NCI-H1930 (cell line): ENCODE data around the gene MRPL52.
A peak's percentile ranks its signal among the peaks of the same experiment; 100 is the strongest.
"Not testable (repeated sequence)": the region's sequence is repeated elsewhere in the genome, so short reads cannot be mapped to it uniquely, and the experiment has no call there.

Experiments
- DNase-seq, 2 experiments: peaks; one replicate each; lab custom pipeline; 2025; lab: John Stamatoyannopoulos, UW

The MRPL52 gene

DNA sequence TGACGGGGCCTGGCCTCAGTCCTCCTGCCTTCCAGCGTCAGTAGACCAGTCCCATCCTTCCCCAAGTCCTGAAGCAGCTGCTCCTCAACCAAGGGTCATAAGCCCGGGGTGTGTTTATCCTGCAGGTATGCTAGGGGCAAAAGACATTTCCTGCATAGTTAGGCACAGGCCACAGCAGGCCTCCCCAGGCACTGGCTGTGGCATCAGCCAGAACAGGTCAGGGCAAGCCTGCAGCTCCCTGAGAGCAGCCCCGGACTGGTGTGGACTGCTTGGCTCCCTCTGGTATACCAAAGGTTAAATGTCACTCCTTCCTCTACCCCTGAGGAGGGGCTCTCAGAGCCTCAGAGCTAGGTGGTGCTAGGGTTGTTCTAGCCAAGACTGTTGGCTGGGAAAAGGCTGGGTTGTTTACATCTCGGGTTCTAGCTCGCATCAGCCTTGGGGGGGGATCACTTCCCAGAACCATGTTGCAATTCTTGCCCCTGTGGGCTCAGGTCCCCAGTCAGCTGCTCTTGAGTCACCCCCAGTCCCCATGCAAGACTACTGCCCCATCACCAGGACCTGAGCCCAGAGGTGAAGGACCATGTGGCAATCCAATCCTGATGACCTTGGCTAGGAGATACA lies 9.6 kb downstream of the MRPL52 start:
- no peak for DNase-seq

DNA sequence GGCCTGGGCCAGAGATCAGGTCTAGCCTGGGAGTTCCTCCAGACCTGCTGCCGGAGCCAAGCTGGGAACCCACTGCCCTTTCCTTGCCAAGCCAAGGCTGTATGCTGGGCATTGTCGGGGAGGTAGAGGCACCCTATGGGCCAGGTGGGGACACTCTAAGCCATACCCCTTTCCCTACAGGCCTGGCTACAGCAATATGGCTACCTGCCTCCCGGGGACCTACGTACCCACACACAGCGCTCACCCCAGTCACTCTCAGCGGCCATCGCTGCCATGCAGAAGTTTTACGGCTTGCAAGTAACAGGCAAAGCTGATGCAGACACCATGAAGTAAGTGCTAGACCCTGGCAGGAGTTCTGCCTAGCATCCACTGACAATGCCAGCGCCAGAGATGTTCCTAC lies 11.6 kb downstream of the MRPL52 start:
- no peak for DNase-seq

DNA sequence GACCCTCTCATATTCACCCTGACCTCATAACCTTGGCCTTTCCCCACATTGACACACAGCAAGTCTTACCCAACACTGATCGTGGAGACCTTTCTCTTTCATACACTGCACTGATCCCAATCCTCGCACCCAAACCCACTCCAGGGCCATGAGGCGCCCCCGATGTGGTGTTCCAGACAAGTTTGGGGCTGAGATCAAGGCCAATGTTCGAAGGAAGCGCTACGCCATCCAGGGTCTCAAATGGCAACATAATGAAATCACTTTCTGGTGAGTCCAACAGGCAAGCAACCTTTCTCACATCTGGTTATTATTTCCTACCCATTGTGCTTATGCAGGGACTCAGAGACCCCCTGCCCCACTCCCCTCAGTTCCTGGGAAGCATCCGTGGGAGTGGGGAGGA lies 12.1 kb downstream of the MRPL52 start:
- no peak for DNase-seq

DNA sequence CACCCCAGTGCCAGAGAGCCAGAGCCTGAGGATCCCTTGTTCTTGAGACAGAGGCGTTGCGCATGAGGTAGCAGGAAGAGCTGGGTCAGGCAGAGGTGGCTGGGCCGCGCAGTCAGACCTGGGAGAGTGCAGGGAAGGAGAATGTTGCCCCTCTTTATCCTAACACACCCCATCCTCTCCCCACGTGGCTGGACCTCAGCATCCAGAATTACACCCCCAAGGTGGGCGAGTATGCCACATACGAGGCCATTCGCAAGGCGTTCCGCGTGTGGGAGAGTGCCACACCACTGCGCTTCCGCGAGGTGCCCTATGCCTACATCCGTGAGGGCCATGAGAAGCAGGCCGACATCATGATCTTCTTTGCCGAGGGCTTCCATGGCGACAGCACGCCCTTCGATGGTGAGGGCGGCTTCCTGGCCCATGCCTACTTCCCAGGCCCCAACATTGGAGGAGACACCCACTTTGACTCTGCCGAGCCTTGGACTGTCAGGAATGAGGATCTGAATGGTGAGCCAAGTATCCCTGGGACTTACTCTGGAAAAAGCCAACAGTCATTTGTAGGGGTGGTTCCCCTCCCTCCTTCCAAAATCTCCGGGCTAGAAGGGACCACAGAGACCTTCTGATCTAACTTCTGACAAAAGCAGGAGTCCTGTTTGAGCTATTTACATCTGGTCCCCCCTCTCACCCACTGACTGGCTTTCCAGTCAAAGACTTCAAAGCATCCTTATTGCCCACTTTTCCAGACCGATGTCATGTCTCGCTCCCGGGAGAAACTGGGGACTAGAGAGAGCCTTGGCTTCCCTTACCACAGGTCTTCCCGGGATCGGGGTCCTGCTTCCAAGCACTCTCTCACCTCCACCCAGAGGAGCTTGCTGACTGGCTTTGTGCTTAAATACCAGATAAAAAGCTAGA lies 12.8 kb downstream of the MRPL52 start:
- no peak for DNase-seq

DNA sequence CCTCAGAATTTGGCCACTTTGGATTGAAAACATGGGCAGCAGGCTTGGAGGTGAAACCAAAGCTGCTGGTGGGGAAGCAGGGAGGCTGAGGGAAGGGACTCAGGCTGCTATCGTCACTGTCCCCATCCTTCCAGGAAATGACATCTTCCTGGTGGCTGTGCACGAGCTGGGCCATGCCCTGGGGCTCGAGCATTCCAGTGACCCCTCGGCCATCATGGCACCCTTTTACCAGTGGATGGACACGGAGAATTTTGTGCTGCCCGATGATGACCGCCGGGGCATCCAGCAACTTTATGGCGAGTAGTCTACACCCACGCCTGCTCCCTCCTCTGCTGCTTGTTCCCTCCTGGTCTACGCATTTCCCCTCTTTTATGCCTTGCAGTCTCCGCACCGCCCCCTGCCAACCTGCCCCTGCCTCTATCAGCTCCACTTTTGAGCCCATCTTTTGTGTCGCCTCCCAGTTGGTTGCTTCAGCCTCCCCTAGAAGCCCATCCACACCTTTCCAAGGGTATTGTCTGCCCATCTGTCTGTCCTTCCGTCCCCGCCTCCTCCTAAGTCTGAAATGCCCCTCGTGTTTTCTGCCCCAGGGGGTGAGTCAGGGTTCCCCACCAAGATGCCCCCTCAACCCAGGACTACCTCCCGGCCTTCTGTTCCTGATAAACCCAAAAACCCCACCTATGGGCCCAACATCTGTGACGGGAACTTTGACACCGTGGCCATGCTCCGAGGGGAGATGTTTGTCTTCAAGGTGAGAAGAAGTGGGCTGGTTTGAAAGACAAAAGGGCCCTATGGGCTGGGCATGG lies 13.6 kb downstream of the MRPL52 start:
- DNase-seq = no peak

DNA sequence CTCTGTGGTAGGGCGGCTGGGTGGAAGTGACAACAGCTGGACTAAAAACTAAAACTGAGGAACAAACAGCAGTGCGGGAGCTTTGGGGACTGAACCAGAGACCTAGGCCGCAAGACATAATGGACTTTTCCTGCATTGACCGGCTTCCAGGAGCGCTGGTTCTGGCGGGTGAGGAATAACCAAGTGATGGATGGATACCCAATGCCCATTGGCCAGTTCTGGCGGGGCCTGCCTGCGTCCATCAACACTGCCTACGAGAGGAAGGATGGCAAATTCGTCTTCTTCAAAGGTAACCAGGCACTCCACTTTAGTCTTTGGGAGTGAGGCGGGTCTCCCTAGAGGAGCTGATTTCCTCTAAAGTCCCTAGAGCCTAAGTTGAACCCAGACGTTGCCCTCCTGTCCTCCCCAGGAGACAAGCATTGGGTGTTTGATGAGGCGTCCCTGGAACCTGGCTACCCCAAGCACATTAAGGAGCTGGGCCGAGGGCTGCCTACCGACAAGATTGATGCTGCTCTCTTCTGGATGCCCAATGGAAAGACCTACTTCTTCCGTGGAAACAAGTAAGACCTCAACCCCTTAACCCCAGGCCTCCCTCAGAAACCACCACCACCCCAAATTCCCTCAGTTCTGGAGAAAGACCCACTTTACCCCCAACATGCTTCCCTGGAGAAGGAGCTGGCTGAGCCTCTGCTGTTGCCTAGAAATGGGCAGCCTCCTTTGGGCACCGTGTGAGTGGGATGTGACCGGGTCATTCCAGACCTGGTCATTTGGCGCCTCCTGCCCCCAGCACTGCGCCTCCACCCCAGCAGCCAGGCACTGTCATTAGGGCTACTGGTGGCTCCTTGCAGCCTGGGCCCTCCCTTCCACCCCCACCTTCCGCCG lies 14.8 kb downstream of the MRPL52 start:
- no peak for DNase-seq

DNA sequence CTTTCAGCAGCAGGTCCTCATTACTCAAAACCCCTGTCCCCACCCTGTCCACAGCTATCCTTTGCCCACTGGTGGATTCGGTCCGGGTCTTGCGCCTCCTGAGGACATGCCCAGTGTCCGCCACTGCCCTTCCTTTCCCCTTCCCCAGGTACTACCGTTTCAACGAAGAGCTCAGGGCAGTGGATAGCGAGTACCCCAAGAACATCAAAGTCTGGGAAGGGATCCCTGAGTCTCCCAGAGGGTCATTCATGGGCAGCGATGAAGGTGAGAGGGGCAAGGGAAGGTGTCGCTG lies 15.4 kb downstream of the MRPL52 start:
- DNase-seq = no peak

DNA sequence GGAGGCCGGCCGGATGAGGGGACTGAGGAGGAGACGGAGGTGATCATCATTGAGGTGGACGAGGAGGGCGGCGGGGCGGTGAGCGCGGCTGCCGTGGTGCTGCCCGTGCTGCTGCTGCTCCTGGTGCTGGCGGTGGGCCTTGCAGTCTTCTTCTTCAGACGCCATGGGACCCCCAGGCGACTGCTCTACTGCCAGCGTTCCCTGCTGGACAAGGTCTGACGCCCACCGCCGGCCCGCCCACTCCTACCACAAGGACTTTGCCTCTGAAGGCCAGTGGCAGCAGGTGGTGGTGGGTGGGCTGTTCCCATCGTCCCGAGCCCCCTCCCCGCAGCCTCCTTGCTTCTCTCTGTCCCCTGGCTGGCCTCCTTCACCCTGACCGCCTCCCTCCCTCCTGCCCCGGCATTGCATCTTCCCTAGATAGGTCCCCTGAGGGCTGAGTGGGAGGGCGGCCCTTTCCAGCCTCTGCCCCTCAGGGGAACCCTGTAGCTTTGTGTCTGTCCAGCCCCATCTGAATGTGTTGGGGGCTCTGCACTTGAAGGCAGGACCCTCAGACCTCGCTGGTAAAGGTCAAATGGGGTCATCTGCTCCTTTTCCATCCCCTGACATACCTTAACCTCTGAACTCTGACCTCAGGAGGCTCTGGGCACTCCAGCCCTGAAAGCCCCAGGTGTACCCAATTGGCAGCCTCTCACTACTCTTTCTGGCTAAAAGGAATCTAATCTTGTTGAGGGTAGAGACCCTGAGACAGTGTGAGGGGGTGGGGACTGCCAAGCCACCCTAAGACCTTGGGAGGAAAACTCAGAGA lies 16.3 kb downstream of the MRPL52 start:
- DNase-seq = no peak

DNA sequence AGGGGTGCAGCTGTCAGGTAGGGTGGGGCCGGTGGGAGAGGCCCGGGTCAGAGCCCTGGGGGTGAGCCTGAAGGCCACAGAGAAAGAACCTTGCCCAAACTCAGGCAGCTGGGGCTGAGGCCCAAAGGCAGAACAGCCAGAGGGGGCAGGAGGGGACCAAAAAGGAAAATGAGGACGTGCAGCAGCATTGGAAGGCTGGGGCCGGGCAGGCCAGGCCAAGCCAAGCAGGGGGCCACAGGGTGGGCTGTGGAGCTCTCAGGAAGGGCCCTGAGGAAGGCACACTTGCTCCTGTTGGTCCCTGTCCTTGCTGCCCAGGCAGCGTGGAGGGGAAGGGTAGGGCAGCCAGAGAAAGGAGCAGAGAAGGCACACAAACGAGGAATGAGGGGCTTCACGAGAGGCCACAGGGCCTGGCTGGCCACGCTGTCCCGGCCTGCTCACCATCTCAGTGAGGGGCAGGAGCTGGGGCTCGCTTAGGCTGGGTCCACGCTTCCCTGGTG lies 17.2 kb downstream of the MRPL52 start:
- no peak for DNase-seq

DNA sequence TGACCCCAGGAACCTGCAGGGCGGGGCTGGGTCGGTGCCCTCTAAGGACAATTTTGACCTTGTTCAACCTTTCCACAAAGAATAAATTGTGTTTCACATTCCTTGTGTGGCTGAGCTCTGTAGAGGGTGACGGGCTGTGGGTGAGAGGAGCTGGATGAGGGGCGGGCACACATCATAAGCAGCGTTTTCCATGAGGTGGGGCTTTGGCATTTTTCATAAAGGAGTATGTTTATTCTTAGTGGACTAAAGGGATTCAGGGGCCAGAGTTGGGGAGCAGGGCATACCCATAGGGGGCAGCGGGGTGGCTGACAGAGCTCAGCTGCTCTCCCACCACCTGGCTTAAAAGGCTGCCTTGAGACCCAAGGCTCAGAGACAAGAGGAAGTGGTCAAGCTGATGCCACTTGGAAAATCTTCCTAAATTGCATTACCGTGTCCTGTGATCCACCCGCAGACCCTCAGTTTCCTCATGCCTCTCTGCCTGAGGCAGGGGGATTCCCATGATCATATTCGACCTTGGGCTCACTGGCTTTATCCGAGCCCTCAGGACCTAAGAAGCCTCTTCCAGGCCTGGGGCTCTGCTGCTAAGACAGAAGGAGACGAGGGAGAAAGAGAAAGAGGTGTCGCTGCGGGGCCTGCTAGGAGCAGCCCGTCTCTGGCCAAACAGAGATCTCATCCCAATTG lies 18.1 kb downstream of the MRPL52 start:
- DNase-seq = no peak

DNA sequence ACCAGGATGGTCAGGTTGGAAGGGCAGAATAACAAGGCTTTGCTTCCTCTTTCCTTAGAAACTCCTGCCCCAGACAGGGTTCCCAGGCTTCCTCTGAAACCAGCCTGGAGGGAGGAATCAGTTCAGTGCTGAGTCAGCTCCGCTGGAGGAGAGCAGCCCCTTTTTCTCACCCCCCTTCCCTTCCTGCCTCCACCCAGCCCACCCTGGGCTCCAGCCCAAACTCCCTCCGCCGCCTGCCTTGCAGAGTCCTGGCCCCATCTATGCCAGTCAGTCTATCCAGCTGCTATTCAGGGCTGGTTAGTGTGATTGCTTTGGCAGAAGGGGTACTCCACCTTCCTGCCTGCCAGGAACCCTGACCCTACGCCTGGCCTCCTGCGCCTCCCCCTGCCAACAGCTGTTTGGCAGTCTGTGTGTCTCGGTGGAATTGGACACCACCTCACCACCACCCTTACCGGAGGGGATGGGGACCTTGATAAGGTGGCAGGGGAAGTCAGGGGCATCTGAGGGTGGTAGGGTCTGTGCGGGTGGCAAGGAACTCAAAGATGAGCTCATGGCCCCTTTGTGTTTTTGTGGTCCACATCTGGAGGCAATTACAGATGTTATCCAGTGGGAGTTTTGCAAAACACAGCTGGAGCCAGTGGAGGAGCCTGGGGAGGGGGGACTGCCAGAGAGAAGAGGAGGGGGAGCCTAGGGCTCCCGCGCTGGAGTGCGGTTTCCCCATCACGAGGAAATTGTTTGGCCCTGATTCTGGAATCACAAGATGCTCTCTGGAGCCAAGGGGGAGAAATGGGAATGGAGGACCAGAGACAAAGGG lies 18.9 kb downstream of the MRPL52 start:
- no peak for DNase-seq

DNA sequence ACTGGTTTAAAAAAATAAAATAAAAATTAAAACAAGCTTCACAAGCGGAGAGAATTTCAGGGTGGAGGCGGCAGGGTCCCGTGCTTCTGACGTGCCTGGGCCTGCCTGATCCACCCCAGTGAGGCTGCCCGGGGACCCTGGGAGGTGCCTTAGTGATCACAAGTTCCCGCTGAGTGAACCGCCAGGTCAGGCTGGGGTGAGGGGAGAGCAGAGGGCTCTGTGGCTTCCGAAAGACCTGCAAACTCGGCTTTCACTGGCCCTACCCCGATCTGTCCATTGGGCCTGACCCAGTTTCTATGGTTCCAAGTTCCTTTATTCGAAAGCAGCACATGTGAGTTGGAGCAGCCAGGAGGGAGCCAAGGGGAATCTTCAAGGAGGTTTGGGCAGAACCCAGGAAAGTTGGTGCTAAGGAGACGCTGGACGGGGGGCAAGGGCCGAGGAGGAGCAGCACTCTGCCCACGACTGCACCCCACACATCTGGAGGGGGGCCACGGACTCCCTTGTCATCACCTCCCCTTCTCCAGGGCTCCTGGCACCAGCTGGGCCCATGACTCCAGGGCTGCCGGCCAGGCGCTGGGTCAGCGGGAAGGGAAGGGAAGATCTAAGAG lies 19.6 kb downstream of the MRPL52 start:
- no peak for DNase-seq

DNA sequence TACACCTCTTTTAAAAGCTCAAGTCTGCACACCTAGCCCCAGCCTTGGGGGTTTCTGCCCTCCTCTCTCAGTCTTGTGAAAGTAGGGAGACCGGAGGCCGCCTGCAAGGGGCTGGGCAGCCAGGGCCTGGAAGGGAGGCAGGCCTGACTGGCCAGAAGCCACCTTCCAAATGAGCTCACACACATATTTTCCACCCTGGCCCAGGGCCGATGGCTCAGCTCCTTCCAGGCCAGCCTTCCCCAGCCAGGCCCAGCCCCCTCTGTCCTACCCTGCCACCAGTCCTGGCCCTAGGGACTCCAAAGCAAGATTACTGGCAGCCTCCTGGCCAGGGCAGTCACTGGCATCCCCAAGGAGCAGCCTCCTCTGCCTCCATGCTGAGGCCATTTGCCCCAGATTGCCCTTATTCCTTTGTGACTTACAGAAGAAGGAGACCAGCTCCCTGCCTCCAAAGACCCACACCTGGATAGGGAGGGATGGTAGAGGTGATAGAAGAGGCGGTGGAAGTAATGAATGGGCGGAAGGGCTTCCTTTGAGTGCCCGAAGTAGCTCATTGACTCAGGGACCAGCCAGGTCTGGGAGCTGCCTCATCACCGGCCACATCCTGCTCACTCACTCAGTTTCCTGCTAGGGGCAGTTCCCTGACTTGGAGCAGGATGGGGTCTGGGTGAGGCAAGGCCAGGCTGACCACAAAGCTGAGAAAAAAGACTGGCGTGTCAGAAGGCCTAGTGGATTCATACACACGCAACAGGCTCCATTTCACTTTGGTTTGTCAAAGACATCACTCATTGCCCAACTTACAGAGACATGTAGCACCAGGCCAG lies 21.5 kb downstream of the MRPL52 start:
- DNase-seq = no peak

DNA sequence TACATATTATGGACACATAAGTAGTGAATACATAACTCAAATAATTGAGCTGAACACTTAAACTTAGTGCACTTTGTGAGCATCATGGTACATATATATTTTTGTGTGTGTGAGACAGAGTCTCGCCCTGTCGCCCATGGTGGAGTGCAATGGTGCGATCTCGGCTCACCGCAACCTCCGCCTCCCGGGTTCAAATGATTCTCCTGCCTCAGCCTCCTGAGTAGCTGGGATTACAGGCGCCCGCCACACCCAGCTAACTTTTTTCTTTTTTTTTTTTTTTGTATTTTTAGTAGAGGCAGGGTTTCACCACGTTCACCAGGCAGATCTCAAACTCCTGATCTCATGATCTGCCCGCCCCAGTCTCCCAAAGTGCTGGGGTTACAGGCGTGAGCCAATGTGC lies 22.5 kb downstream of the MRPL52 start:
- not testable (repeated sequence) for DNase-seq

DNA sequence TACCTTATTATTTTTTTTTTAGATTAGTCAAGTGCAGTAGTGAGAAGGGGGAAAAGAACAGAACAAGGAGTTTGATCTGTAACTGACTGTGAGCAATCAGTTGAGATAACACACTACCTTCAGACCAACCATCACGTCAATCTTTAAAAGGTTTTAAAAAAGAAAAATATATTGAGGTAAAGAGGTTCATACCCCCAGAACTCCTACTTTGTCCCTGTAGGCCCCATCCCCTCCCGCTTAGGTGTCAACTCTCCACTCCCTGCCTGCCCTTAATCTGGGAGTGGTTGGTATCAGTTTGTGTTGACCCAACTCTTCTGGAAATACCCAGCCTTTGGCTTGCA lies 22.9 kb downstream of the MRPL52 start:
- DNase-seq = no peak

DNA sequence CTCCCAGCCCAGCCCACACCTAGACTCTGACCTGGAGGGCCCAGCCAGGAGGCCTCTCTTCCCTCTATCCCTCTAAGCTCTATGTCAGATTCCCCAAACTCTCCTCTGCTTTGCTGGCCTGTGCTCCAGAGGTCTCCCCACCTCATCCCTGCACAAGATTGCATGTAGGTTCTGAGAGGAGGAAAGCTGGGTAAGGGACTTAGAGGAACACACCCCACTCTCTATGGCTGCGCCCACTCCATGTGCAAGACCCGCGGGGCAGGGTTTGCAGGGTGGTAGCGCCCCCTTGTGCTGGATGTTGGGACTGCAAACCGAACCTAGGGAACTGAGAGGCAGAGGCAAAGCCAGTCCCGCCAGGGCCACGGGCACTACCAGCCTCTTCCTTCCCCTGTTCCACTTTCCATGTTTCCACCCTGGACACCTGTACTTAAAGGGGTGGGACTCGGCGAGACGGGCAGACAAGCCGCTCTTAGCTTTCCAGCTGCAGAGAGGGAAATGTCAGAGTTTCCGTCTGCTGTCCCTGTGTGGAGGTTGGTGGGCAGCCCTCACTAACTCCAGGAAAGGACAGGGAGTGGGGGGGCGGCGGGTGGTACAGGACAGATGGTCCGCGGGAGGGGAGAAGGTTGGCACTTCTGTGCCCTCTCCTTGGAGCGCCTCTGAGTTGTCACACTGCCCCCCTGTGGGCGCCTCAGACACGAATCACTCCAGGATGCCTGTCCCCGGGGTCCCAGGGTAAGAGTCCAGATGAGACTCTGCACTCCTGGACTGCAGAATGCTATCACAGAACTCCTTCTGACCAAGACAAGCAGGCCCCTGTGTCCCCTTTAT lies 23.5 kb downstream of the MRPL52 start:
- peak; percentile 40 to 73 for DNase-seq

DNA sequence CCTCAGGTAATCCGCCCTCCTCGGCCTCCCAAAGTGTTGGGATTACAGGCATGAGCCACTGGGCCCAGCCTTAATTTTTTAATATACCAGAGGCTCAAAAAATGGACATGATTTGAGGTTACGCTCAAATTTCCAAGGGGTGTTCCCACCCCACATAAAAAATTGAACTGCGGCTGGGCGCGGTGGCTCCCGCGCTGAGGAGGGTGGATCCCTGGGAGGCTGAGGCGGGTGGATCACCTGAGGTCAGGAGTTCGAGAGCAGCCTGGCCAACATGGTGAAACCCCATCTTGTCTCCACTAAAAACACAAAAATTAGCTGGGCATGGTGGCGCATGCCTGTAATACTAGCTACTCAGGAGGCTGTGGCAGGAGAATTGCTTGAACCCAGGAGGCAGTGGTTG lies 24.6 kb downstream of the MRPL52 start:
- DNase-seq = not testable (repeated sequence)
